BLaER1 (cell line): ENCODE results near the gene ZNF366.

Experiments used
- H3K27ac ChIP-seq: shearing (Covaris generic); formaldehyde crosslinking; 2 replicates; pipeline ENCODE4 v1.8.1; 2022
- H3K27me3 ChIP-seq: shearing (Covaris generic); formaldehyde crosslinking; 2 replicates; pipeline ENCODE4 v1.8.1; 2022
- H3K36me3 ChIP-seq: shearing (Covaris generic); formaldehyde crosslinking; 2 replicates; pipeline ENCODE4 v1.8.1; 2022
- H3K4me1 ChIP-seq: shearing (Covaris generic); formaldehyde crosslinking; 2 replicates; pipeline ENCODE4 v1.8.1; 2022
- H3K4me2 ChIP-seq: shearing (Covaris generic); formaldehyde crosslinking; 2 replicates; pipeline ENCODE4 v1.8.1; 2022
- H3K4me3 ChIP-seq: shearing (Covaris generic); formaldehyde crosslinking; 2 replicates; pipeline ENCODE4 v1.8.1; 2022
- H3K9ac ChIP-seq: shearing (Covaris generic); formaldehyde crosslinking; 2 replicates; pipeline ENCODE4 v1.8.1; 2022
- H3K9me3 ChIP-seq: shearing (Covaris generic); formaldehyde crosslinking; 2 replicates; pipeline ENCODE4 v1.8.1; 2022
- H4K20me1 ChIP-seq: shearing (Covaris generic); formaldehyde crosslinking; 2 replicates; pipeline ENCODE4 v1.8.1; 2022
- Cebpa-rat ChIP-seq: shearing (Covaris generic); IDR thresholded peaks from 2 replicates; pipeline ENCODE4 v1.8.1; 2022

Gene ZNF366

DNA sequence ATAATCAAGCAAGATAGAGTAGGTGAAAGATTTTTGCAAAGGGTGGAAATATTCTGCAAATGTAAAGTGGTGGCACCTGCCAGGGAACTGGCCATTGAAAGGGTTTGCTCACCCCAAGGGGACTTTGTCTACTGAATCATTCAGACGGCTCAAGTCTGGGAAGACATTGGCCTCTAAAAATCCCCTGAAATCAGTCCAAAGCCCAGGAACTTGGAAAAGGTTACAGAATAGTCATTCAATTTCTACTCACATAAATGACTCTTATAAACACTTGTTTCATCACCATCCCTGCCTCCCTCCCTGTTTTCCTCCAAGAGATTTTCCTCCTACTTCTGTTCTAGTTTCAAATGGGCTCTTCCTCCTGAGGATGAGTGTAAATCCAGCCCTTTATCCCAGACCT is 28.5 kb downstream of the ZNF366 start:
- H3K27ac ChIP-seq, result no peak overlapping the region

DNA sequence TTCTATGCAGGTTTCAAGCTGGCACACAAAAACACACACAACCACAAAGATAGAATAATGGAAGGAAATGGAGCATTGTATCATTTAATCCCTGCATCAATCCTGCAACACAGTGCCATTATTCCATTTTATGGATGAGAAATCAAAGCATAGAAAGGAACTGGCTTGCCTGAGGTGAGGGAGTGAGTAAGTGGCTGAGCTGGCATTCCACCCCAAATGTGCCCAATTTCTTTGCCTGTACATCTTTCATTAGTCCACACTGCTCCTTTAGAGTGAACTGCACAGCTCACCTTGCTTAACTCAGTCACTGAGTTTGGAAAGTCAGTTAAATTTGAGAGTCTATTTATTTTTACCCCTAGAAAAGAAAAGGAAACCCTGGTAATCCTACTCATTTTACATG is 28.9 kb downstream of the ZNF366 start:
- H3K4me3 ChIP-seq, result no peak overlapping the region
- H3K9me3 ChIP-seq, result no peaks in the 10 kb centered on the region
- H3K9ac ChIP-seq, result no peak overlapping the region
- no peak overlapping the region for H3K27ac ChIP-seq
- no peaks in the 10 kb centered on the region for H4K20me1 ChIP-seq
- no peak for TF ChIP-seq Cebpa-rat
- H3K4me2 ChIP-seq, result no peak overlapping the region
- H3K27me3 ChIP-seq, result no peaks in the 10 kb centered on the region
- no peaks in the 10 kb centered on the region for H3K4me1 ChIP-seq
- no peaks in the 10 kb centered on the region for H3K36me3 ChIP-seq

More for the DNA sequence above, 28.5 kb downstream of the ZNF366 start:
- Histone ChIP-seq H3K4me3 (no peak overlapping the region), H3K4me2 (no peak overlapping the region), H3K36me3 (no peaks in the 10 kb centered on the region), H3K4me1 (no peaks in the 10 kb centered on the region), H3K27me3 (no peaks in the 10 kb centered on the region), H3K9ac (no peak overlapping the region), H4K20me1 (no peaks in the 10 kb centered on the region), H3K9me3 (no peaks in the 10 kb centered on the region)
- no peak for TF ChIP-seq Cebpa-rat

DNA sequence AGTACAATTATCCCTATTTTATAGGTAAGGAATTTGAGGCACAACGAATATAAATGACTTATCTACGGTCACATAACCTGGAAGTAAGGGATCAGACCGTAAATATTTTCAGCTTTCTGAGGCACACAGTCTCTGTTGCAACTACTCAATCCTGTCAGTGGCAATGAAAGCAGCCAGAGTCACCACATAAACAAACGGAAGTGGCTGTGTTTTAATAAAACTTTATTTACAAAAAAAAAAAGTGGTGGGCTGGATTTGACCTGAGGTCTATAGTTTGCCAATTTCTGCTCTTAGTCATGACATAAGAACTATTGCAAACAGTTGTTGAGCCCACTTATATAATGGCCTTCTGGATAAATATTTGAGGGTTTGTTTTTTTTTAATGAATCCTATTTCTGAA is 29.6 kb downstream of the ZNF366 start:
- no peaks in the 10 kb centered on the region for H3K36me3 ChIP-seq
- no peak overlapping the region for H3K4me3 ChIP-seq
- no peak overlapping the region for H3K27ac ChIP-seq
- no peaks in the 10 kb centered on the region for H3K9me3 ChIP-seq
- H3K4me2 ChIP-seq, result no peak overlapping the region
- no peak overlapping the region for H3K9ac ChIP-seq
- peaks cover under 1% of the 10 kb centered on the region; the same call in 1 of the 2 replicates for H3K4me1 ChIP-seq
- H3K27me3 ChIP-seq, result no peaks in the 10 kb centered on the region
- no peak for TF ChIP-seq Cebpa-rat
- no peaks in the 10 kb centered on the region for H4K20me1 ChIP-seq

DNA sequence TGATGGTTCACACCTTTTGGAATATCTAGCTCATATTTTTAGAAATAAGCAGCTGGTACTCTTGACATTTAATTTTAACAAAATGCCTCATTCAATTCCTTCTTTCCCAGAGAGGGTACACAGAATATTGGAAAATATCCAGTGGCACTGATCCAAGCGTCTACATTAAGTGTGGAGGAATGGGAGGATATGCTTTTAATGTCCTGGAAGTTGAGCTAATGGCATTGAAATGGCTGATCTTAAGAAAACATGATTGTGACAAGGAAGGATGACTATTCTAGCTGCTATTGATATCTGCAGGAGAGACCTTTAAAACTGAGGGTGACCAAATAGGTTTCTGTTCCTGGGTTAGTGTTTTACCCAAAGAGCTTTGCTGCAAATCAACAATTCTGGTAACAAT is 30.0 kb downstream of the ZNF366 start:
- TF ChIP-seq Cebpa-rat, result no peak
- Histone ChIP-seq H3K36me3 (no peaks in the 10 kb centered on the region), H3K4me2 (no peak overlapping the region)

DNA sequence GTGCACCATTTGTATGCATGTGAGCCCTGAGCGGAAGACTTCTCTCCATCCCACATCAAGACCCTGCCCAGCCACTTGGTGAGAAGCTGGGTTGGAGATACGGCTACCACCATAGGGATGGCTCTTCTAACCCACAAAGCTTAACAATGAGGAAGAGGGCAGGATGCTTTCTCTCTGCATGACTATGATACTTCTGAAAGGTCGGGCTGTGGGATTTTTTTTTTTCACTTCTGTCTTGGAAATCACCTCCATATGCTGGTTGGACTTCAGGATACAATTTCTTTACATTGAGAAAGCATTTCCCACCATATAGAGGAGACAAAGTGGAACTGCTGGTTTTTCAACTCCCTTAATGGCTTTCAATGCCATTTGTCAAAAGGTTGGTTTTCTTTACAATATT is 30.5 kb downstream of the ZNF366 start:
- Histone ChIP-seq H3K9ac (no peak overlapping the region), H3K36me3 (no peaks in the 10 kb centered on the region), H3K4me1 (peaks cover 10% of the 10 kb centered on the region; the same call in 1 of the 2 replicates), H3K4me2 (no peak overlapping the region), H3K27ac (no peak overlapping the region), H3K27me3 (no peaks in the 10 kb centered on the region), H3K4me3 (no peak overlapping the region), H4K20me1 (no peaks in the 10 kb centered on the region), H3K9me3 (no peaks in the 10 kb centered on the region)
- TF ChIP-seq Cebpa-rat, result no peak

More for the DNA sequence above, 30.0 kb downstream of the ZNF366 start:
- H3K27ac ChIP-seq, result no peak overlapping the region
- H3K4me3 ChIP-seq, result no peak overlapping the region
- H4K20me1 ChIP-seq, result no peaks in the 10 kb centered on the region
- H3K4me1 ChIP-seq, result peaks cover 5% of the 10 kb centered on the region; the same call in 1 of the 2 replicates
- H3K27me3 ChIP-seq, result no peaks in the 10 kb centered on the region
- H3K9me3 ChIP-seq, result no peaks in the 10 kb centered on the region
- no peak overlapping the region for H3K9ac ChIP-seq

DNA sequence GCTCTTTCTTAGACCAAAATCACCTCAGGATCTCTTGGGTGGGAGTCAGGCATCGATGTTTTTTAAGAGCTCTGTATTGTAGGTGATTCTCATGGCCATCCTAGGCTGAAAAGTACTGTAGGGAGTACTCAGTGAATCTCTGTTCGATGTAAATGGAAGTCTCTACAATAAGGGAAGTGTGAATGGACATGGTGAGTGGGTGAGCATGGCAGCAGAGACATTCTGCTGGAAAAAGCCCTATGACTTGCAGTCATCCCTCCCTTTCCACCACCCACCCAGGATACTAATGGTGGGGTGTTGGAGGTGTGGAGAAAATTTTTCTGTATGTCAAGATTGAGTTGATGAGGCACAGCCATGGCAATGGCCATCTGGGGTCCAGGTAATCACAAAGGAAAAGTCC is 30.9 kb downstream of the ZNF366 start:
- no peak for TF ChIP-seq Cebpa-rat
- no peaks in the 10 kb centered on the region for H3K27me3 ChIP-seq
- H3K27ac ChIP-seq, result no peak overlapping the region
- no peak overlapping the region for H3K4me2 ChIP-seq
- no peak overlapping the region for H3K9ac ChIP-seq
- no peaks in the 10 kb centered on the region for H4K20me1 ChIP-seq
- H3K4me1 ChIP-seq, result peaks cover 11% of the 10 kb centered on the region; the same call in 1 of the 2 replicates
- no peaks in the 10 kb centered on the region for H3K36me3 ChIP-seq
- no peak overlapping the region for H3K4me3 ChIP-seq
- no peaks in the 10 kb centered on the region for H3K9me3 ChIP-seq

DNA sequence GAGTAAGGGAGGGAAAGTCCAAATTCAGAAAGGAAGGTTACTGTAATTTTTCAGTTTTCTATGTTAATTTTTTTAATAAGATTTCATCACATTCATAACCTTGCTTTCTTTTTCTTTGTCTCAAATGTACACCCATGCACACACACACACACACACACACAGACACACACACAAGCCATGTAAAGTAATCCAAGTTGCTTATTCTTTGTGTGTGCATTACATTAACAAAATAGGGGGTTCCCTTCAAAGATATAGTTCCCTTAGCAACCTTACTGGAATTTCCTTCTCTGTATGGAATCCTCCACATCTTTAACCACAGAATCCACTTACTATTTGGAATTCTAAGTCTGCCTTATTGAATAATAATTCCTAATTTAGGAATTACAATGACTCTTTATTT is 32.7 kb downstream of the ZNF366 start:
- Histone ChIP-seq H3K4me3 (no peak overlapping the region), H3K4me2 (no peak overlapping the region), H3K4me1 (peaks cover 11% of the 10 kb centered on the region; the same call in 1 of the 2 replicates), H3K9ac (no peak overlapping the region), H3K36me3 (no peaks in the 10 kb centered on the region), H3K27me3 (no peaks in the 10 kb centered on the region), H3K9me3 (no peaks in the 10 kb centered on the region), H3K27ac (no peak overlapping the region), H4K20me1 (no peaks in the 10 kb centered on the region)
- TF ChIP-seq Cebpa-rat, result no peak

DNA sequence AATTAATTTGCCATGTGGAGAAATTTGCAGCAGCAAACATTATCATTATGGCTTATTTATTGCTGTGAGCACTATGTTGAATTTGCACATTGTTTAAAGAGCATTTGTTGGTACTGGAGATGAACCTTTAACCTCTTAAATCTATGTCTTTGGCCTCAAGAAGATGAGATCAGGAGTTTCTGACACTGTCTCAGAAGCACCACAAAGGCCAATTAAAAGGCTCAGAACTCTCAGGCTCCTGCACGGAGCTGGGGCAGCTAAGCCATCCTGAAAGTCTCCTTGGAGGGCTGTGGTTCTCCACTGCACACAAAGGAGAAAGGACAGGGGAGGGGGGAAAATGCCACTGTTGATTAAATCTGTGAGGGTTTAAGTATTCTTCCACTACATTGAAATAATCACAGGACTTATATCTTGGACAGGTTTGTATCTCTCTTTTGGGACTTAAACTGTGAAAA is 33.1 kb downstream of the ZNF366 start:
- Histone ChIP-seq H4K20me1 (no peaks in the 10 kb centered on the region), H3K9me3 (no peaks in the 10 kb centered on the region), H3K27me3 (no peaks in the 10 kb centered on the region), H3K9ac (no peak overlapping the region), H3K4me1 (peaks cover 11% of the 10 kb centered on the region; the same call in 1 of the 2 replicates), H3K36me3 (no peaks in the 10 kb centered on the region), H3K27ac (no peak overlapping the region), H3K4me3 (no peak overlapping the region), H3K4me2 (no peak overlapping the region)
- TF ChIP-seq Cebpa-rat, result no peak

DNA sequence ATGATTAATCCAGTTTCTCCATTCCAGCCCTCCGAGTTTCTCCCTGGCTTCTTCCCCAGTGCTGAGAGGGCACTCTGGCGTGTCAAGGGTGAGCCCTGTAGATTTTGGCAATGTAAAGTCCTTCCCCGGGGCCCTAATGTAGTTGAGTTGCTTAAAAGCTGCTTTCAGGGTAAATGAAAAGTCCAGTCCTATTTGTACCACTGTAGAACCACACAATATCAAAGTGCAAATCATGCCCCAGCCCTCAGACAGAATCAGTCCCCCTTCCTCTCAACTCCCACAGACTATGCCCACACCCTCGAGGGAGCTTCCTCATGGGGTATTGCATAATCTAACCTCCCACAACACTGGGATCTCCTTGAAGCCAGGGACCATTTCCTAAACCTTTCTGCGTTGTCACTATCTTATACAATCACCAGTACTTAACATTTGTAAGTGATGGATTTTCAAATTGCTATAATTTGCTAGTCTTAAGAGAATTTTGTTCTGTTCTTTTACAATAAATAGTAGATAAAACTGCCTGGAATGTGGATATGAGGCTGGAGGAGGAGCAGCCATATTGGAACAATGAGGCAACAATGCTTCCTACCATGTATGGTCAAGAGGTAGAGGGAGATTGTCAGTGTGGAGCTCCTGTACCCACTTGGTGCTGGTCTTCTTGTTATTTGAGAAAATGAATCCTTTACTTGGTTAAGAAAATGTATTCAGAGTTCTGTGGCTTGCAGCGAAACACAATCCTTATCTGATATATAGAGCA is 34.4 kb downstream of the ZNF366 start:
- no peaks in the 10 kb centered on the region for H3K36me3 ChIP-seq
- H3K27me3 ChIP-seq, result no peaks in the 10 kb centered on the region
- H4K20me1 ChIP-seq, result no peaks in the 10 kb centered on the region
- TF ChIP-seq Cebpa-rat, result 0 out of 2 replicates have a peak, but pooled peaks have one; percentile 24
- no peak overlapping the region for H3K4me3 ChIP-seq
- no peaks in the 10 kb centered on the region for H3K9me3 ChIP-seq
- H3K4me1 ChIP-seq, result peaks cover 17% of the 10 kb centered on the region
- H3K9ac ChIP-seq, result no peak overlapping the region
- H3K4me2 ChIP-seq, result no peak overlapping the region
- H3K27ac ChIP-seq, result no peak overlapping the region

DNA sequence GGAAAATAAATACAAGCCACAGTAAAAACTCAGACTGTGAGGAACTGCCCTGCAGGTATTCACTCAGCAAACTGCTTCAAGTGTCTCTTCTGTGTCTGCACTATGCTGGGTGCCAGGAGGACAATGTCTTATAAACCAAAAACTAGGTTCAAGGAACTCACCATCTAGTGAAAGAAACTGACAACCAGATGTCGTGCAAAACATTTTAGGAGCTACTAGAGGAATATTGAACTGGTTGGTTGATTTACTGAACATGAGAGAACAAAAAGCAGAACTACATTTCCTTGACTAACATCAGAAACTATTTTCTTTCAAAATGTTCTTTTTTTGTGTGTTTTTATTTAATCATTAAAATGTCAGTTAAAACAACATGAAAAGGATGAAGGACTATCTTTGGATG is 35.2 kb downstream of the ZNF366 start:
- no peaks in the 10 kb centered on the region for H3K9me3 ChIP-seq
- TF ChIP-seq Cebpa-rat, result no peak
- peaks cover 17% of the 10 kb centered on the region for H3K4me1 ChIP-seq
- no peaks in the 10 kb centered on the region for H4K20me1 ChIP-seq
- H3K27me3 ChIP-seq, result no peaks in the 10 kb centered on the region
- H3K27ac ChIP-seq, result no peak overlapping the region
- no peaks in the 10 kb centered on the region for H3K36me3 ChIP-seq
- no peak overlapping the region for H3K9ac ChIP-seq
- peak overlapping the region; percentile 6; the same call in 1 of the 2 replicates for H3K4me2 ChIP-seq
- H3K4me3 ChIP-seq, result no peak overlapping the region

DNA sequence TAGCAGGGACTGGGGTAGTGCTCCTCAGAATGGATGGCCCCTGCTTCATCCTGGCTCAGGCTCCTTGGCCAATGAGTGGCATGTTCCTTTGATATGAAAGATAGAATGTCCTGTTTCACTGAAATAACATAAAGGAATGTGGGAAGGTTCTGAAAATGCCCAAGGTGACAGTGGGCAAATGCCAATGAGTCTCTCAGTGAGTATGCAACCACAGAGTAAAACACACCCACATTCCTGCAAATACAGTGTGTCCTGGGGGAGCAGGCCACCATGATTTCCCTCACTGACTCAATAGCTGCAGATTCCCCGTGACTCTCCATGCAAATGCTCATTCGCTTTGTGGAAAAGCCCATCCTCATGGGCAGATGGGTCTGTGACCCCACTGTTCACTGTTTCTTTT is 36.4 kb downstream of the ZNF366 start:
- Histone ChIP-seq H3K4me3 (no peak overlapping the region), H3K4me2 (no peak overlapping the region), H3K36me3 (no peaks in the 10 kb centered on the region), H3K4me1 (peaks cover 28% of the 10 kb centered on the region), H3K9ac (no peak overlapping the region), H3K9me3 (no peaks in the 10 kb centered on the region), H3K27me3 (no peaks in the 10 kb centered on the region), H4K20me1 (no peaks in the 10 kb centered on the region), H3K27ac (no peak overlapping the region)
- TF ChIP-seq Cebpa-rat, result no peak
